Renal cortex interstitium (tissue), 11 donors: Measurements from ENCODE around the gene SLBP. TPM values are rescaled to one million over a fixed set of nuclear protein-coding genes. Genes with fewer than 3 reads are reported as not detected.

Experiments
- DNase-seq, 11 donors: peaks; one replicate each; pipeline ENCODE4 v3.0.0-alpha.2; 2013; ENCODE audit warnings: low read depth in 9 of 11, low spot score in 4 of 11; ENCODE audit errors: extremely low read depth in 1 of 11
- polyA plus RNA-seq, 3 donors: library from polyadenylated mRNA; unstranded; fragments of 120-200 nt; gene quantifications; one replicate each; pipeline ENCODE4 v1.2.1, GENCODE V29; 2013; ENCODE audit not compliant: insufficient read length in 3 of 3

The SLBP gene
- polyA plus RNA-seq, 3 donors: 73.1 to 105 (median 89.0) TPM

DNA sequence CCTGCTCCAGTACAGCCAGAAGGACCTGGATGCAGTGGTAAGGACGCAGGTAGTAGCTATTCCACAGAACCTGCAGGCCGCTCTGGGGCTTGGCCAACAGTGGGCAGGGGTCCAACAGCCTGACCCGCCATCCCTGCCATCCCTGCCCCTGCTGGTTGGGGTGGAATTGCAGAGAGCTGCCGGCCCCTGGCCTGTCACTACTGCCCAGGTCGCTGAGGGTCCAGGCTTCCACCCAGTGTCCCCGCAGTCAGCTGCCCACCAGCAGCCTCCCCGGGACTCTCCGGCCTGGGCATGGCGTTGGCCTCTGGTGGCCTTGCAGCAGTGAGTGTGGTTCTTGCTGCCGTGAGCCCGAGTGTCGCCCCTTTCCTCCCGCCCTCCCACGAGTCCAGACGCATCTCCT, 25.5 kb upstream of the SLBP start:
- DNase-seq: no peak

- no peak for DNase-seq
Observed at GRCh38 chr4:1736812-1737211, 24.7 kb upstream of the SLBP start.

- no peak for DNase-seq
Observed at GRCh38 chr4:1735215-1735614, 23.1 kb upstream of the SLBP start.

GRCh38 chr4:1732911-1733310, 20.8 kb upstream of the SLBP start:
- DNase-seq: no peak

DNA sequence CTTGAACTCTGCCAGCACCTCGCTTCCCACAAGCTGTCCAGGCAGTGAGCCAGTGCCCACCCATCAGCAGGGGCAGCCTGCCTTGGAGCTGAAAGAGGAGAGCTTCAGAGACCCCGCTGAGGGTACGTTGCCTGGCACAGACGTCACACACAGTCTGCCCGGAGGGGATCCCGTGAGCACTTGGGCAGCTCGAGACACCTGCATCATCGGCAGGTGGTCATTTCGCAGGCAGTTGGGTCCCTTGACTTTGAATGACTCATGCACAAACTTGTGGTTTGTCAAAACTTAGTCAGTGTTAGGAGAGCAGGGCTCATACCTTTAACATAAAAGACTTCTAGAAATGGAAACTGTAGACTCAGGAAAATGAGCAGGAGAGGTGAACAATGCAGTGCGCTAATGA, 19.1 kb upstream of the SLBP start:
- DNase-seq: no peak

- DNase-seq: no peak
Observed at GRCh38 chr4:1730532-1731135, 18.5 kb upstream of the SLBP start.

DNA sequence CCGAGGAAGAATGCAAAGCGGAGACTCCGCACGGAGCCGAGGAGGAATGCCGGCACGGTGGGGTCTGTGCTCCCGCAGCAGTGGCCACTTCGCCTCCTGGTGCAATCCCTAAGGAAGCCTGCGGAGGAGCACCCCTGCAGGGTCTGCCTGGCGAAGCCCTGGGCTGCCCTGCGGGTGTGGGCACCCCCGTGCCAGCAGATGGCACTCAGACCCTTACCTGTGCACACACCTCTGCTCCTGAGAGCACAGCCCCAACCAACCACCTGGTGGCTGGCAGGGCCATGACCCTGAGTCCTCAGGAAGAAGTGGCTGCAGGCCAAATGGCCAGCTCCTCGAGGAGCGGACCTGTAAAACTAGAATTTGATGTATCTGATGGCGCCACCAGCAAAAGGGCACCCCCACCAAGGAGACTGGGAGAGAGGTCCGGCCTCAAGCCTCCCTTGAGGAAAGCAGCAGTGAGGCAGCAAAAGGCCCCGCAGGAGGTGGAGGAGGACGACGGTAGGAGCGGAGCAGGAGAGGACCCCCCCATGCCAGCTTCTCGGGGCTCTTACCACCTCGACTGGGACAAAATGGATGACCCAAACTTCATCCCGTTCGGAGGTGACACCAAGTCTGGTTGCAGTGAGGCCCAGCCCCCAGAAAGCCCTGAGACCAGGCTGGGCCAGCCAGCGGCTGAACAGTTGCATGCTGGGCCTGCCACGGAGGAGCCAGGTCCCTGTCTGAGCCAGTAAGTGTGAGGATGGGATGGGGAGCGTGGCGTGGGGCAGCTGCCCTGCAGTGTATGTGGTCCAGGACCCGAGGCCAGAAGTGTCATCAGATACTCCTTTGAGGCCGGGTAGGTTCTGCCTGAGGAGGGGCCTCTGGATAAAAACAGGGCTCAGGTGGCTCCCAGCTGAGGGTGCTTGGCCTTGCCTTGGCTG, 16.2 kb upstream of the SLBP start:
- DNase-seq: no peak

- no peak for DNase-seq
Observed at GRCh38 chr4:1727117-1728031, 15.3 kb upstream of the SLBP start.

DNA sequence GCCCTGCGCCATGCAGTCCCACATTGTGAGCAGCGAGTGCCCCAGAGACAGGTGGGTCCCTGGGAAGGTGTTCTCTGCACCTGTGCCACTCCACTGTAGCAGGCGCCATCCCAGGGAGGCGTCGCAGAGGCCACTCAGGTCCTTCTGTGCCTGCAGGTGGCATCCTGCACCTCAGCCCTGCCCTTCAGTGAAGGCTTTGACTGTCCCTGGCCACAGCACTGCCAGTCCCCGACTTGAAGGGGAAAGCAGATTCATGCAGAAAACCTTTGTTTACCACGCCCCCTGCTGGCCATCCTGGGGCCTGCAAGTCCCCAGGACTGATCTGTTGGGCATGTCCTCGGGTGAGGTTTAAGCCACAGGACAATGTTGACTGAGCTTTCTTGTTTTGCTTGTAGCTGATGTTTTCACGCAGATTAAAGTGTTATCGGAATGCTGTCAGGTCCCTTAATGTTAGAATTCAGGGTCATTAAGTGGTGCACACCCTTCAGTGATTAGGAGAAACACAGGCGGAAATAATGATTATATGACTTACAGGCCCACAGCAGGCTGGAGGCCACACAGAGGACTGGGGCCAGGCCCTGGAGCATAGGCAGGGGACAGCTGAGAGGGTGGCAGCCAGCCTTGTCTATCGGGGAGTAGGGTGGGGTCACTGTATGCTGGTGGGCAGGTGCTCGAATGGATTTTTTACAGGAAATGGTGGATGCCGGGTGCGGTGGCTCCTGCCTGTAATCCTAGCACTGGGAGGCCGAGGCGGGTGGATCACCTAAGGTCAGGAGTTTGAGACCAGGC, 14.2 kb upstream of the SLBP start:
- peak in 9 of 11 donors; percentile 72 to 86 (median 79) for DNase-seq

- DNase-seq: no peak
Observed at GRCh38 chr4:1725521-1725920, 13.4 kb upstream of the SLBP start.

DNA sequence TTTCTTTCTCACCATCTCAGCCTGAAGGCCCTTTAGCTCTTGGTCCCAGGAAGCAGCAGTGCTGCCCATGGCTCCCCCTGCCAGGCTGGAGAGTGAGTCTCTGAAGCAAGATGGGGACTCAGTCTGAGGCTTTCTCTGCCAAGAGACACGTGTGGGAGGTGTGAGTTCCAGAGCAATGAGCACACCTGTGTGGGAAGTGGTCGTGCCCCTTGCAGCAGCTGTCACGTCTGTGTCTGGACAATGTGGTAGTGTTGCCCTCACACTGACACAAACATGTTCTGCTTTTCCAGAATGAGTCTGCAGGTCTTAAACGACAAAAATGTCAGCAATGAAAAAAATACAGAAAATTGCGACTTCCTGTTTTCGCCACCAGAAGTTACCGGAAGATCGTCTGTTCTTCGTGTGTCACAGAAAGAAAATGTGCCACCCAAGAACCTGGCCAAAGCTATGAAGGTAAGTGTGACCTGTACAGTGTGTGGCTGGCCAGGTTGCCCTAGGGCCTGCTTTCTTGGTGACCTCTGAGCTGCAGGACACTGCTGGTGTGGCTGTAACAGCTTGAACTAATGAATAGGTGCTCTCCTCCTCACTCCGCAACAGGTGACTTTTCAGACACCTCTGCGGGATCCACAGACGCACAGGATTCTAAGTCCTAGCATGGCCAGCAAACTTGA, 11.1 kb upstream of the SLBP start:
- no peak for DNase-seq

DNA sequence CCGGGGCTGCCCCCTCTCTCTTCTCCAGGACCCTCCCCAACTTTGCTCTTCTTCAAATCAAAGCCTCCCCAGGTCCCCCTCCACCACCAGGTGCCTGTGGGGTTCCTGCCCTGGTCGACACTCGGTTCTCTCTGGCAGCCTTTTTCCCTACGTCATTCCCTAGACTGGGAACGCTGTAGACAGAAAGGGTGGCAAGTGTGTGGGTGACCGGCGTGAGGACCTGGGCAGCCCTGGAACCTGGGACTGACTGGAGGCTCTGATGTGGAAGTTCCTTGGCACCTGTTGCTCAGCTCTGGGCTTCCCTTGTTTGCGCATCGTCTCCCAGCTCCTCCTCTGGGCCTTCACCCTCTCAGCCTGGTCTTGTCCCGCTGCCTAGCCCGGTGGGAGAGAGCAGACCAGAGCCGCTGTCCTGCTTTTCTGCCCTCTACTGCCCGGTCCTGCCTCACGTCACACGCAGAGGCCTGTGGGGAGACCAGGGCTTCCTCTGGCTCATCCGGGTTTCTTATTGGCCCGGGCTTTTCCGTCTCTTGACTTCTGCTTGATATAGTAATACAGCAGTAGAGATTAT, 10.5 kb upstream of the SLBP start:
- DNase-seq: no peak

DNA sequence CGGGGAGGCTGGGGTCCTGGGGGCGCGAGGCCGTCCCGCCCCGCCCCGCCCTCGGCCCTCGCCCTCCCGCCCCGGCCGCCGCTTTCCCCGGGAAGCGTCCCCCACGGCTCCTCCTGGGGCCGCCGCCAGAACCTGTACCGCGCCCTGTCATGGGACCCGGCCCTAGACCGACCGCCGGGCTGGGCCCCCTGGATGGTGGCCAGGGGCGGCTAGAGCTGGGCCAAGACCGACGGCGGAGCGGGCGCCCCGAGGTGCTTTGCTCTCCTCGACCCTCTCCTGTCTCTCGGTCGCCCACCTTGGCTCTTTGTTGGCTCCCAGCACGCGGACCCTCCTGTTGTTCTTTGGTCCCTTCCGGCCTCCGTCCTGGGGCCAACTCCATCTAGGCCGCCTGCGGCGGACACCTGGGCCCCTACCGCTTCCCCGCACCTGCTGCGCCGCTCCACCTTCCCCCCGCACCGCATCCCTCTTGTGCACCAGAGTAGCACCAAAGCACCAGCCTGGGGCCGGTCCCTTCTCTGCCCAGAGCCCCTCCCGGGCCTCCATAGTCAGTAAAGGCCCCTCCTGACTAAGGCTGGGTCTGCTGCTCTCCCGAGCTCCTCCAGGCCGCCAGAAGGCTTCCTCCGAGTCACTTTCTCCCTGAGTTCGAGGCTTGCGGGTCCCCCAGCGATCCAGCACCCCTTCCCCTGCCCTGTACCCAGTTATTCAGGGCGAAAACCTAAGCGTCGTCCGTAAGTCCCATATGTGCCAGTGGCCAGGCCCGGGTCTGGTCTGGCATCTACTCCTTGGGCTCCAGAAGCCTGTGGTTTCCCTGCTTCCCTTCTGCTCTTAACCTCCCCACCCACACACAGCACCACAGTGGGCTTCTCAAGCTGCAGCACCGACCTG, 9.8 kb upstream of the SLBP start:
- DNase-seq: no peak

DNA sequence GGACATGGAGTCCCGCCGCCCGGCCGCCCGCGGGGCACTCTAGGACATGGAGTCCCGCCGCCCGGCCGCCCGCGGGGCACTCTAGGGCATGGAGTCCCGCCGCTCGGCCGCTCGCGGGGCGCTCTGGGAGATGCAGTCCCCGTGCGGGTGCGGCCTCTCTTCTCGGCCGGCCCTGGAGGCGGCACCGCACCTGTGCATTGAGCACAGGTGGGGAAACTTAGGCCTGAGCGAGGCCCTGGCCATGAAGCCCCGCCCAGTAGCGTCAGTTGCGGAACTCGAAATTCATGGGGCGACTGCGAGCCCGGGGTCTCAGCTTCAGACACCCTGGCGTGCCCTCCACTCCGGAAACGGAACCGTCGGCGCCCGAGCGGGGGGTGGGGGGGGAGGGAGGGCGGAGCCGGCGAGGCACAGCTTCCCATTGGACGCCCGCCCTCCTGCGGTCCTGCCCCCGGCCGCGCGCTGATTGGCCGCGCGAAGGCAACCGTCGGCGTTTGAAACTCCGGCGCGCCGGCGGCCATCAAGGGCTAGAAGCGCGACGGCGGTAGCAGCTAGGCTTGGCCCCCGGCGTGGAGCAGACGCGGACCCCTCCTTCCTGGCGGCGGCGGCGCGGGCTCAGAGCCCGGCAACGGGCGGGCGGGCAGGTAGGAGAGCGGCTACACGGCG, 9.0 kb upstream of the SLBP start, which contains the start of the genes TACC3 and TMEM129:
Gene TACC3 (plus strand): TSS at position 519 of the 663 bp plus-strand sequence. CDS start 1,901 bp downstream, outside the sequence.
Gene TMEM129 (minus strand): TSS at position 321 of the 663 bp plus-strand sequence. CDS start 486 bp downstream, outside the sequence.
- peak; percentile 78 to 95 (median 92) for DNase-seq

DNA sequence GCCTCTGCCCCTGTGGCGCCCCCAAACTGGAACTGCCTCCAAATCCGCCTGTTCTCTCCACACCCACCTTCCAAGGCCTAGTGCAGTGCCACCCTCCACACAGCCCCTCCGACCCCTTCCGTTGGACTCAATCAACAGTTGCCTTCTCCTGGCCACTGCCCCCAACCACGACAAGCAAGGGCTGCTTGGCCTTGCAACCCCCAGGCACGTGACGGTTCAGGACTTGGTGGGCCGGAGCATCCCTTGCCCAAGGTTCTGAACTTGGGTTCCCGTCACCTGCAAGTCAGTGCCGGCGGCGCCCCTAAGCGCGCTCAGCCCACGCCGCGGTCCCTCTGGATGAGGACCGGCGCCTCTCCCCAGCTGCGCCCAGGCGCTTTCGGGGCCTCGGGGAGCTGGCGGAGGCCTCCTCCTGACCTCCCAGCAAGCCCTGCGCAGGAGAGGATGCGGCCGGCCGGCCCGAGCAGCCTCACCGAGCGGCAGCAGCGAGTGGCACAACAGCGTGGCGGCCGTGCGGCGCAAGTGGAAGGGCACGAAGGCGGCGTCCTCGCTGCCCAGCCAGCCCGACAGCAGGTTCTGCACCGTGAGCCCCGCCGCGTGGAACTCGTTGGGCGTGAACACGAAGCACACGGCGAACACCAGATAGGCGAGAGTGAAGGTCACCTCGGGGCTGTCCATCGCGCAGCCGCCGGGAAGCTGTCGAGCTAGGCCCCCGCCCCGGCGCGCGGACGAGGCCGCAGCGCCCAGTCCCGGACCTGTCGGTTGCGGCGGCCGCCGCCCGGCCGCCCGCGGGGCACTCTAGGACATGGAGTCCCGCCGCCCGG, 8.3 kb upstream of the SLBP start:
- DNase-seq: no peak
